Activated CD8-positive, alpha-beta memory T cell treated with anti-CD3 and anti-CD28 coated beads for 4 hours (primary cell): ENCODE measurements around the gene CEP120.
"Not testable (repeated sequence)": the region's sequence is repeated elsewhere in the genome, so short reads cannot be mapped to it uniquely, and the experiment has no call there.

Source experiments
- DNase-seq, 2 donors: peaks; one replicate each; pipeline ENCODE4 v3.0.0-alpha.2; 2020; ENCODE audit warnings: low read depth in 2 of 2

Gene CEP120

DNA sequence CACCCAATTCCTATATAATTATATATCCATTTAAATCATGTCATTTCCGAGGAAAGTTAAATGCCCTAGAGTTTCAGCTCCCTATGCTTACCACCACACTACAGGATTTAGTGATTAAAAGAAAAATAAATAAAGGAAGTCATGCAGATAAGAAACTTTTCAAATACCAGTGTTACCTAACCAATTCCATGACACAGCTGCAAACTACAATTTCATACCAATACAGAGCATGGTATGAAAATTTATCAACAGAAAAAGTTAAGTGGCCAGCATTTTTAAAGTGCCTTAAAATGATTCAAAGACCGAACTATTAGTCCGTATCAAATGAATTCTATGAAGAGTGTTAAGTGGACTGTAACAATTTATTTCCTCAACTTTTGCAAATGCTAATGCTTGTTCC, 35.9 kb downstream of the CEP120 start:
- no peak for DNase-seq

DNA sequence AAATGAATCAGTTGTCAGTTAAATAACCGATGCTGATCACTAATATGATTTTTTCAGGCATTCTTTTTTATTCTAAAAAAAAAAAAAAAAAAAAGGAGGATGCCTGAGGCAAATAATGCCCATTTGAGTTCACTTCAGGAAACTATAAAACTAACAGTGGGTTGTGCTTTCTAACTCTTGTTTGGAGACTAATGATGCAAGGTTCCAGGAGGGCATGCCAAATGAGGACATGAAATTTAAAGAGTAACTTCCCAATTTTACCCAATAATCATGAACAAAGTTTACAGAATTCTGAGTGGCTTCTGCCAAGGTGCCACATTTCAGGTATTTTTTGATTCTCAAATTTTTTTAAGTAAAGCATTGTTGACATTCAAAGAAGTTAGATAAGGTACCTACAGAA, 41.0 kb downstream of the CEP120 start:
- no peak for DNase-seq

GRCh38 chr5:123371575-123372179, 51.5 kb downstream of the CEP120 start:
- no peak for DNase-seq

- DNase-seq, result no peak
These were observed 53.7 kb downstream of the CEP120 start for GRCh38 chr5:123369371-123369968.

GRCh38 chr5:123367739-123368138, 55.5 kb downstream of the CEP120 start:
- no peak for DNase-seq

- no peak for DNase-seq
These were observed 58.0 kb downstream of the CEP120 start for GRCh38 chr5:123365156-123365555.

GRCh38 chr5:123364441-123365155, 58.6 kb downstream of the CEP120 start:
- no peak for DNase-seq

DNA sequence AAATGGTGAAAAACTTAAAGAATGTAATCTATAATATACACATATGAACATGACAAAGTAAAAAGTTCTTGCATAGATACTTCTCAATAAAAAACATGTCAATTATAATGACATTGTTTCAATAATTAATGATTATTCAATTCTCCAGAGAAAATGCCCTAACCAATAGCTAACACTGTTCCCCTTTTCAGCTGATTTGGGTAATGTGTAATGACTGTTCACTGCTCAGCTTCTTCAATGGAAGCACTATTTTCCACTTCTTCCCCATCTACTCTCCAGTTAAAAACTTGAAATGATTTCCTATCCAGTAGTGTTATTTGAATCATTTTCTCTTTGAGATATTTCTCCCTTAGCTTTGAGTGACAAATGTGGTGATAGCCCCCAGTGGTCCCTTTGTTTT, 62.3 kb downstream of the CEP120 start:
- no peak for DNase-seq

GRCh38 chr5:123360201-123360571, 63.0 kb downstream of the CEP120 start:
- DNase-seq, result no peak

DNA sequence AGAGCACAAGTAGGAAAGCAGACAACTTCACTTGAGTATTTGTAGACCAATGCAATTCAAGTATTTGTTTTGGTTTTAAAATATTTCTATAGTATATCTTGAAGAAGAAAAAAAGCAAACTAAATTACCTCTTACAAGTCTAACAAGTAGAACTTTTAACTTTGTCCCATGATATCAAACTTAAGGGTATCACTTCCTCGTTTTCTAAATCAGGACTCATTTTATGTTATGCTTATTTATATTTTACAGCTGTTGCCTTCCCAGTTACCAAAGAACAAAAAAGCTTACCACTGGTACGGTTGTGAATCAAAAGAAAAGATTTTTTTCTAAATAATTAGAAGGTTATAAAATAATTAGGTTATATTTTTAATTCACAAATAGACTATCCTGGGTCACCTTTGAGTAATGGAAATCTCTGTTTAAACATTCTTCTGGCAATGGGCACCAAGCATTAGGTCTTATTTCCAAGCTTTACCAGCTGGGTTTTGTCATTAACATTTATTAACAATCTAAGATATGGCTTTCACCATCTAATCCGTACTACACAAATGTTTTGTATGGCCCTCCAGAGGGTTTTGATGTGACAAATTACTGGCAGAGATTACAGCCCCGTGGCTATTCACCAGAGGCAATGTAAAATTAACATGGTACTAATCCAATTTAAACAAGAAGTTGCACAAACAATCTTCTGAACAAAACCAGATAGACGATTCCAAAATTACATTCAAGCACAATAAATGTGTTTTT, 63.6 kb downstream of the CEP120 start:
- DNase-seq, result no peak

- DNase-seq, result no peak
These were observed 64.5 kb downstream of the CEP120 start for GRCh38 chr5:123358751-123359150.

GRCh38 chr5:123358304-123358703, 64.9 kb downstream of the CEP120 start:
- DNase-seq, result no peak

DNA sequence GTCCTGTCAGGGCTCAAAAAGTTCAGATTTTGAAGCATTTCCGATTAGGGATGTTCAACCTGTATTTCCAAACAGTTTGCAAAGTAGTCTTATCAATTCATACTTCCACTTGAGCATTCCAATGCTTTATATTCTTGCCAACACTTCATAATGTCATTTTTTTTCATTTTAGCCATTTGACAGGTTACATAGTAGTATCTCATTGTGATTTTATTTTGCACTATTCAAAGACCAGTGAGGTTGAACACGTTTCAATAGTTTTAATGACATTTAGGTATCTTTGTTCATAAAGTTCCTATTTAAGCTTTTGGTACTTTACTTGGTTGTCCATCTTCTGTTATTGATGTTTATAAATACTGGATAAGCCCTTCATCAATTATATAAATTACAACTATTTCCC, 71.4 kb downstream of the CEP120 start:
- DNase-seq, result no peak

- DNase-seq, result no peak
These were observed 72.0 kb downstream of the CEP120 start for GRCh38 chr5:123351240-123351639.

DNA sequence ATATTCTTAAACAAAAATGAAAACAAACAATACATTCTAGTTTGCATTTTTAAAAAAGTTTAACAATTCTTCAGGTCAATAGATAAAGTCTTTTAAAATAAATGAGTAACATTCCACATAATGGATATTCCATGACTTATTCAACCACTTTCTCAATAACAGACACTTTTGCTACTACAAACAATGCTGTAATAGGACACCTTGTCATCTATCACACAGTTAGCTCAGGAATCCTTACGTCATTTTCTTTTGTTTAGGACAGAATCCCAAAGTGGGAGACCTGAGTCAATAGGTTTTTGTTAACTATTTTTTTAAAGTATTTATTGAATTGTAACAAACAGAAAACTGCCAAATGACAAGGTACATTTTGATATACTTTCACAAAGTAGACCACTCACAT, 72.5 kb downstream of the CEP120 start:
- no peak for DNase-seq

- DNase-seq, result no peak
These were observed 78.3 kb downstream of the CEP120 start for GRCh38 chr5:123344816-123345426.

DNA sequence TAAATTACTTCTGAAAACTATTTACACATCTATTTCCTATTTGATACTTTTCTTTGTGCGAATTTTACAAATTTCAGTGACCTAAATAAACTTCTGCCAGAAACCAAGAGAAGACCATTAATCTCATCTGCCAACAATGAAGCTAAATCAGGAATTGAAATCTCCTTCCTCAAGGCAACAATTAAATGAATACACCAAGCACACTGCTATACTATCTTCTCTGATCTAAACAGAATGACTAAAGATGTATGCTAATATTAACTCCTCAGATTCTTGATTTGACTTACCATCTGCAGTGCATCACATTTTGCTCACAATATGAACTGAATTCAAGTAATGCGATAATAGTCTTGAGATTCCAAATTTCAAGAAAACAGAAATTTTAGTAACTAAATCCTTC, 82.3 kb downstream of the CEP120 start:
- DNase-seq, result no peak

GRCh38 chr5:123308377-123308776, 114.8 kb downstream of the CEP120 start:
- not testable (repeated sequence) for DNase-seq

- no peak for DNase-seq
These were observed 117.5 kb downstream of the CEP120 start for GRCh38 chr5:123305751-123306150.

DNA sequence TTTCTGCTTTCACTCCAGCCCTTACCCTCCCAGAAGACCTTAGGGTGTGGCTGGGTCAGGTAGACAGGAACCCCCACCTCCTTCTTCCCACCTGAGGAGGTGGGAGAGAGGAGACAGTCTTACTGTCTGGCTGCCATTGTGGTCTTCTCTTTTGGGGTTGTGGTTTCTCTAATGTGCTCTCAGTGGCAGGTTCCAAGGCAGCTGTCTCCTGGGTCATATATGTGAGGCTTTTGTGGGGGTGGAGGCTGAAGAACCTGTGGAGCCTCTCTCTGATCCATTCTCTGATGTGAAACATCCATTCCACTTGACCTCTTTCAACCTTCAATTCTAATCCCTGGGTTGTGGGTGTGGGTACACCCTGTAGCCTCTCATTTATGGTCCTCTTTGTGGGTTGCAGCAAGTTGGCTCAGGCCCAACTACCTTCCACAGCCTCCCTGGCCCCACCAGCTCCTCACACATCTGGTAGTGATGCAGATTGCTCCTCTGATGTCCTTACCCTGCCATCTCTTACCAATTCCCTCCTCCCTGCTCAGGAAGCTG, 118.4 kb downstream of the CEP120 start:
- no peak for DNase-seq

GRCh38 chr5:123303802-123304201, 119.4 kb downstream of the CEP120 start:
- no peak for DNase-seq

DNA sequence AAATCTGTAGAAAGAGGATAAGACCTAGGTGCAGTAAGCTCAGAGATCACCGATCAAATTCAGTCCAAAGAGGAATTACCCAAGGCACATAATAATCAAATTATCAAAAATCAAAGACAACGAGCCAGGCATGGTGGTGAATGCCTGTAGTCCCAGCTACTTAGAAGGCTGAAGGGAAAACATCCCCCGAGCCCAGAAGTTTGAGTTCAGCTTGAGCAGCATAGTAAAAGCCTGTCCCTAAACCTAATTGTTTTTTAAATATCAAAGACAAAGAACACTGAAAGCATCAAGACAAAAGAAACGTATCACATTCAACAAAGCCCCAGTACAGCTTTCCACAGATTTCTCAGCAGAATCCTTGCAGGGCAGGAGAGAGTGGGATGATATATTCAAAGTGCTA, 122.9 kb downstream of the CEP120 start:
- no peak for DNase-seq
